ENCODE data around the gene LSM10.

The LSM10 gene

DNA sequence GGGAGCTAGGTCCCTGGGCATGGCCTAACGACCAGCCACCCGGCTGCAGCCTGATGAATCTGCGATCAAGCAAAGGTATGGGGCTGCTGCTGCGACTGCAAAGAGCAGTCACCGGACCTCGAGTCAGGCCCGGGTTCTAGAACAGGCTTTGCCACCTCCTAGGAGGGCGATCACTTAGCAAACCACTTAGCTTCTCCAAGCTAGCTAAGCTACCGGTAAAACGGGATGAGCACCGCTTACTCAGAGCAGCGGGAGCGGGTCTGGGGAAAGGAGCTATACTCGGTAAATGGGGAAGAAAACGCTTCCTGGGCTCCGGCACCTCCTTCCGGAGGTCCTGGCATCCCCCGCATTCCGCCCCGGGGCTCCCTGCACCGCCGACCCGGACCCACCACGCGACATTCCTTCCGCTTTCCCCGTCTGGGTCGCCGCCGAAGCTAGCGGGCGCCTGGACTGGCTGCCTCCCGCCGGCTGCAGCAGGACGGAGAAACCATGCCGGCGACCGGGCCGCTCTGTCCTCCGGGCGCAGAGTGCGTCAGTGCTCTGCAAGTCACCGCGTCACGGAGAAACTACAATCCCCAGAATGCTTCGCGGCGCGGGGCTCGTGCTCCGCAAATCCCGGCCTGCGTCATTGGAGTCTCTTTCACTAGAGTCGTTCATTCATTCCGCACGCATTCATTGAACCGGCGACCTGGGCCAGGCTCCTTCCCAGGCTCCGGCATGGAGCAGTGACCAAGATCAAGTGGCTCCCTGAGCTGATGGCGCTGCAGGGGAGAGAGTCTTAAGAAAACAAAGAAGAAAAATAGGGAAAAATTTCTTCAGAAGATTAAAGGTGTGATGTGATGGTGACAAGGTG lies at the start of gene LSM10:
LSM10 (minus strand) TSS at position 531 of the 853 bp plus-strand sequence. CDS start 3,779 bp downstream, outside the sequence.
- TF ChIP-seq, protein P1, sequence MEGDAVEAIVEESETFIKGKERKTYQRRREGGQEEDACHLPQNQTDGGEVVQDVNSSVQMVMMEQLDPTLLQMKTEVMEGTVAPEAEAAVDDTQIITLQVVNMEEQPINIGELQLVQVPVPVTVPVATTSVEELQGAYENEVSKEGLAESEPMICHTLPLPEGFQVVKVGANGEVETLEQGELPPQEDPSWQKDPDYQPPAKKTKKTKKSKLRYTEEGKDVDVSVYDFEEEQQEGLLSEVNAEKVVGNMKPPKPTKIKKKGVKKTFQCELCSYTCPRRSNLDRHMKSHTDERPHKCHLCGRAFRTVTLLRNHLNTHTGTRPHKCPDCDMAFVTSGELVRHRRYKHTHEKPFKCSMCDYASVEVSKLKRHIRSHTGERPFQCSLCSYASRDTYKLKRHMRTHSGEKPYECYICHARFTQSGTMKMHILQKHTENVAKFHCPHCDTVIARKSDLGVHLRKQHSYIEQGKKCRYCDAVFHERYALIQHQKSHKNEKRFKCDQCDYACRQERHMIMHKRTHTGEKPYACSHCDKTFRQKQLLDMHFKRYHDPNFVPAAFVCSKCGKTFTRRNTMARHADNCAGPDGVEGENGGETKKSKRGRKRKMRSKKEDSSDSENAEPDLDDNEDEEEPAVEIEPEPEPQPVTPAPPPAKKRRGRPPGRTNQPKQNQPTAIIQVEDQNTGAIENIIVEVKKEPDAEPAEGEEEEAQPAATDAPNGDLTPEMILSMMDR (conservative IDR thresholded peaks at IDR 0.05; ENCODE audit: low read depth, low read length) = peak; percentile 1
- DNase-seq (ENCODE audit: low read depth) = peak; percentile 94
- peak within 1 kb of the TSS; percentile 98 for H3K4me3 ChIP-seq (ENCODE audit: low read depth, low read length)

DNA sequence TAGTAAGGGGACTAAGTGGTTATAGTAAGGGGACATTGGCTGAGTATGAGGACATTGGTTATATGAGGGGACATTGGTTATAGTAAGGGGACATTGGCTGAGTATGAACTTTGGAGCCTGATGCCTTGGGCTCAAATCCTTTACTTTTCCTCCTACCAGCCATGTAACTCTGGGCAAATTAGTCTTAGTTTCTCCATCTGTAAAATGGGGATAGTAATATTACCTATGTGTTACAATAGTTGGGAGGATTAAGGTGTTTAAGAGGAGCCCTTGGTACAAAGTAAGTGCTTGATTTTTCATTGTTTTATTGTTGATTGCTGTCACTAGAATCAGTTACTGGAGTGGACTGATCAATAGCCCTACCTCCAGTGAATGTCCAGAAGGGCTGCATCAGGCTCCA lies 49.7 kb upstream of the LSM10 start:
- DNase-seq (ENCODE audit: low read depth) = no peak
- no peak overlapping the region for H3K4me3 ChIP-seq (ENCODE audit: low read depth, low read length)
- TF ChIP-seq, protein P1 (conservative IDR thresholded peaks at IDR 0.05; ENCODE audit: low read depth, low read length) = no peak

DNA sequence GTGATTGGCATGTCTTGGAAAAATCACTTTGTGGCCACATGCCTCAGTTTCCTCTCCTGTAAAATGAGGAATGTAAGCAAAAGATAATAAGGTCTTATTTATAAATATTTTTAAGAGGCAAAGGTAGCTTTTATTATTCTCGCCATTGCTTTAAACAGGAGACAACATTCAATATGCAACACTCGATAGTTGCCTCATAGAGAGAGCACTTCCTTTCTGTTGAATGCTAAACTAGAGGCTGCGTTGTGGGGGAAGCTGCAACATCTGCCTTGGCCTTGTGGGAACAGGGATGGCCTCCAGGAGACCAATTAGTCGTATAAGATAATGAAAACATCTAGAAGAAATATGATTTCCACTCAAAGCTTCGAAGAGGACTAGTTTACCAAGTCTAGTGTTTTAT lies 49.0 kb upstream of the LSM10 start:
- H3K4me3 ChIP-seq (ENCODE audit: low read depth, low read length) = no peak overlapping the region
- peak; percentile 12 for DNase-seq (ENCODE audit: low read depth)
- TF ChIP-seq, protein P1 (conservative IDR thresholded peaks at IDR 0.05; ENCODE audit: low read depth, low read length) = no peak

DNA sequence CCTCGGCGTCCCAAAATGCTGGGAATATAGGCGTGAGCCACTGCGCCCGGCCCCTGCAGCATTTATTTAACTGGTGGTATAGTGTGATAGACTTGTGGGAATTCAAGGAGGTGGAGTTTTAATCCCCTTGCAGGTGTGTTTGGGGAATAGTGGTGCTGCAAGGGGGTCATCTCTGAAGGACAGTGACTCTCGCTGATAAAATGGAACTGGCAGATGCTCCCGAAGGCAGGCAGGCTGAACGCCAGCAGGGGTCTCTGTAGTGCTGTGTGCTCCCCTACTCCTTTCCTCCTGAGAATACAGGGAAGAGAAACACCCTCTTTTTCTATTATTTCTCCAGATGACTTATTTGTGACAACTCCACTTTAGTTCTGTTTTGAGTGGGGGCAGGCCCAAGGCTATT lies 48.6 kb upstream of the LSM10 start:
- TF ChIP-seq, protein P1 (conservative IDR thresholded peaks at IDR 0.05; ENCODE audit: low read depth, low read length) = peak; percentile 73
- peak; percentile 45 for DNase-seq (ENCODE audit: low read depth)
- H3K4me3 ChIP-seq (ENCODE audit: low read depth, low read length) = no peak overlapping the region

DNA sequence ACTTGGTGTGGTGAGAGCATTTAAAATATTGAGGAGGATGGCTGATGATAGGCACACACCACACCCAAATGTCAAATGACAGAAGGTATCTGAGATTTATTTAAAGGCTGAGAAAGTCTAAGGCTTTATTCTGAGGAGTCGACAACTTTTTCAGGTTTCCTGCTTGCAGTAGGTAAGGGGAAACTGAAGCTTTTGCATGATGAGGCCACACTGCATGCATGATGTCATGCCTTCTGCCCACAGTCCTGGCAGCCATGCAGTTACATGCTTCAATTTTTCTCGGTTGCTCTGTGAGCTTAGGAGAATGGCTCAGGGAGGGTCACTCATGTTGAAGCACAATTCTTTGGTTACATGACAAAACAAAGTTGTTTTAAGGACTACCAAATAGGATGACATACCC lies 45.6 kb upstream of the LSM10 start:
- DNase-seq (ENCODE audit: low read depth) = no peak
- TF ChIP-seq, protein P1 (conservative IDR thresholded peaks at IDR 0.05; ENCODE audit: low read depth, low read length) = no peak
- no peak overlapping the region for H3K4me3 ChIP-seq (ENCODE audit: low read depth, low read length)

DNA sequence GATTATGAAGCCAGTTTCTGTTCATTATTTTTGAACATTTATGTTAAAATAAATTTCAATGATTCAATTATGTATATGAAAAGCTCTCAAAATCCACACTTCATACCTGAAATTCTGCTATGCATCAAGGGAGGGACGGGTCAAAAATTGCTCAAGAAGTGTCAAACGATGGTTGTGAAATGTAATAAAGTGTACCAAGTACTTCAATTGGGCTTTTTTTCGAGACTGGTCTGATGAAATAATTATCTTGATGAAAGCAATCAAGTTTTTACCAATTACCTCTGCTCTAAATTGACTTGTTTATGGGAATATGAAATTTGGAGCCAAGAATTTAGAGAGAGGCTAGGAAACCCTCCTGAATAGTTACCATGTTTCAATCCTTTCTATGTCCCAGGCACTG lies 44.6 kb upstream of the LSM10 start:
- TF ChIP-seq, protein P1 (conservative IDR thresholded peaks at IDR 0.05; ENCODE audit: low read depth, low read length) = no peak
- H3K4me3 ChIP-seq (ENCODE audit: low read depth, low read length) = no peak overlapping the region
- DNase-seq (ENCODE audit: low read depth) = no peak

DNA sequence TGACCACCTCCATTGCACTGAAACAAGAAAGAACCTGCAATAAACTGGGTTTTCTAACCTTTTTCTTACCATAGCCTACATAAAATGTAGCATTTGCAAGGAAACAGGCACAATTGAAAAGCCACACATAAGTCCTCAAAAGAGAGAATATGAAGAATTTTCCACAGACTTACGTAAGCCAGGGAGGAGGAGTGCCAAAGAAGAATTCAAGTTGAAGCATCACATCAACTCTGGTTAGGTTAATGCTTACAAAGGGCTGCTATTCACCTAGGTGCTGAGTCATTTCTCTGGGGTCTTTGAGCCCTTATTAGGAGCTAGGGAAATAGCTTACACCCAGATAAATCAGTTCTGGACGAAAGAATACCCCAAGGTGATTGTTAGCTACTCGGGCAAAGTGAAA lies 42.9 kb upstream of the LSM10 start:
- peak; percentile 10 for DNase-seq (ENCODE audit: low read depth)
- H3K4me3 ChIP-seq (ENCODE audit: low read depth, low read length) = no peak overlapping the region
- TF ChIP-seq, protein P1 (conservative IDR thresholded peaks at IDR 0.05; ENCODE audit: low read depth, low read length) = no peak

Data from choroid plexus epithelial cell (primary cell).